ENCODE data around the gene DDR1. TPM values are rescaled to one million over a fixed set of nuclear protein-coding genes. Genes with fewer than 3 reads are reported as not detected.

The DDR1 gene
- total RNA-seq, 2 experiments from 2014 or later = 6.5 to 6.6 TPM

GRCh38 chr6:30940361-30940986 is 56.2 kb downstream of the DDR1 start, which contains the start of gene MUCL3:
Gene MUCL3, plus strand, starts transcription at chr6:30940973. Its CDS starts 27 bp downstream, at chr6:30941000.
- Mint-ChIP-seq H3K27me3 (peaks cover 53% of the 10 kb centered on the region), H3K4me1 (ENCODE audit: low read depth) (no peaks in the 10 kb centered on the region), H3K4me3 (no peak within 1 kb of the TSS), H3K36me3 (ENCODE audit: low read depth) (no peaks in the 10 kb centered on the region), H3K9me3 (no peaks in the 10 kb centered on the region), H3K27ac (no peak within 1 kb of the TSS)
- Histone ChIP-seq H3K4me3 (ENCODE audit: low read length) (no peak within 1 kb of the TSS), H3K9me3 (ENCODE audit: control insufficient read depth in 1 of 2, insufficient read depth in 1 of 2, low read length in 2 of 2) (peaks cover 0 to 3% of the 10 kb centered on the region in 2 experiments), H3K27ac (ENCODE audit: low read depth in 1 of 2, low read length in 2 of 2) (no peak within 1 kb of the TSS), H3K4me1 (ENCODE audit: insufficient read depth, low read length) (peaks cover 4% of the 10 kb centered on the region), H3K36me3 (ENCODE audit: insufficient read depth, low read length) (no peaks in the 10 kb centered on the region), H3K27me3 (ENCODE audit: control insufficient read depth in 1 of 2, insufficient read depth in 2 of 2, low read length in 2 of 2) (peaks cover 34 to 41% of the 10 kb centered on the region in 2 experiments)
- ChIA-PET POLR2A (interaction anchor here (0.6 kb wide), 1 partner anchor 335 kb away, joined by 3 read pairs; no protein-coding TSS in a partner anchor), CTCF (interaction anchor here (0.5 to 0.7 kb wide), 2 partner anchors 232 to 608 kb away, joined by 3 read pairs; no protein-coding TSS in a partner anchor)
- no peak for DNase-seq
- TF ChIP-seq, protein P1, sequence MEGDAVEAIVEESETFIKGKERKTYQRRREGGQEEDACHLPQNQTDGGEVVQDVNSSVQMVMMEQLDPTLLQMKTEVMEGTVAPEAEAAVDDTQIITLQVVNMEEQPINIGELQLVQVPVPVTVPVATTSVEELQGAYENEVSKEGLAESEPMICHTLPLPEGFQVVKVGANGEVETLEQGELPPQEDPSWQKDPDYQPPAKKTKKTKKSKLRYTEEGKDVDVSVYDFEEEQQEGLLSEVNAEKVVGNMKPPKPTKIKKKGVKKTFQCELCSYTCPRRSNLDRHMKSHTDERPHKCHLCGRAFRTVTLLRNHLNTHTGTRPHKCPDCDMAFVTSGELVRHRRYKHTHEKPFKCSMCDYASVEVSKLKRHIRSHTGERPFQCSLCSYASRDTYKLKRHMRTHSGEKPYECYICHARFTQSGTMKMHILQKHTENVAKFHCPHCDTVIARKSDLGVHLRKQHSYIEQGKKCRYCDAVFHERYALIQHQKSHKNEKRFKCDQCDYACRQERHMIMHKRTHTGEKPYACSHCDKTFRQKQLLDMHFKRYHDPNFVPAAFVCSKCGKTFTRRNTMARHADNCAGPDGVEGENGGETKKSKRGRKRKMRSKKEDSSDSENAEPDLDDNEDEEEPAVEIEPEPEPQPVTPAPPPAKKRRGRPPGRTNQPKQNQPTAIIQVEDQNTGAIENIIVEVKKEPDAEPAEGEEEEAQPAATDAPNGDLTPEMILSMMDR (IDR thresholded peaks at IDR 0.05) = no peak
- ATAC-seq (ENCODE audit: poor library complexity) = no peak
- intact Hi-C loops (cut with DNase I, micrococcal nuclease) = no loop called here

- POLR2A ChIA-PET = interaction anchor here (1.1 kb wide), 1 partner anchor 100 kb away, joined by 3 read pairs; no protein-coding TSS in a partner anchor
- H3K9me3 Mint-ChIP-seq = no peaks in the 10 kb centered on the region
- Histone ChIP-seq H3K36me3 (ENCODE audit: insufficient read depth, low read length) (no peaks in the 10 kb centered on the region), H3K9me3 (ENCODE audit: control insufficient read depth in 1 of 2, insufficient read depth in 1 of 2, low read length in 2 of 2) (peaks cover 0 to 3% of the 10 kb centered on the region in 2 experiments), H3K4me3 (ENCODE audit: low read length) (no peak overlapping the region), H3K4me1 (ENCODE audit: insufficient read depth, low read length) (peaks cover 4% of the 10 kb centered on the region), H3K27me3 (ENCODE audit: control insufficient read depth in 1 of 2, insufficient read depth in 2 of 2, low read length in 2 of 2) (peaks cover 38 to 46% of the 10 kb centered on the region in 2 experiments), H3K27ac (ENCODE audit: low read depth in 1 of 2, low read length in 2 of 2) (no peak overlapping the region)
- peak in 3 of 14 experiments; percentile 16 to 33 (median 18) for DNase-seq
- TF ChIP-seq, protein P1 (IDR thresholded peaks at IDR 0.05) = no peak
- peaks cover 71% of the 10 kb centered on the region for H3K27me3 Mint-ChIP-seq
- intact Hi-C loops (cut with DNase I, micrococcal nuclease) = no loop called here
- no peak for ATAC-seq (ENCODE audit: poor library complexity)
- no peaks in the 10 kb centered on the region for H3K4me1 Mint-ChIP-seq (ENCODE audit: low read depth)
- CTCF ChIA-PET = interaction anchor here (1.2 kb wide), 1 partner anchor 144 kb away, joined by 3 read pairs; no protein-coding TSS in a partner anchor
- H3K4me3 Mint-ChIP-seq = no peak overlapping the region
- H3K36me3 Mint-ChIP-seq (ENCODE audit: low read depth) = no peaks in the 10 kb centered on the region
- H3K27ac Mint-ChIP-seq = no peak overlapping the region
Measured at GRCh38 chr6:30942338-30943060, 58.2 kb downstream of the DDR1 start.

DNA sequence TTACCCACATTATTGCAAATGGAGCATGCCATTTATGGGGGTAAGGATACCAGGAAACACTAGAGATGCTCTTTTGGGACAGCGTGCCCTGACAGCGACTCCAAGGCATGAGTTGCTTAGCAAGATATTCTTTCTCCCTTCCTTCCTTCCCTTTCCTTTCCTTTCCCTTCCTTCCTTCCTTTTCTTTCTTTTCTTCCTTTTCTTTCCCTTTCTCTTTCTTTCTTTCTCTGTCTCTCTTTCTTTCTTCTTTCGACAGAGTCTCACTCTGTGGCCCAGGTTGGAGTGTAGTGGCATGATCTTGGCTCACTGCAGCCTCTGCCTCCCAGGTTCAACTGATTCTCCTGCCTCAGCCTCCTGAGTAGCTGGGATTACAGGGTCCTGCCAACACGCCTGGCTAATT is 59.7 kb downstream of the DDR1 start:
- Histone ChIP-seq H3K4me3 (ENCODE audit: low read length) (no peak overlapping the region), H3K27ac (ENCODE audit: low read depth in 1 of 2, low read length in 2 of 2) (no peak overlapping the region), H3K9me3 (ENCODE audit: control insufficient read depth in 1 of 2, insufficient read depth in 1 of 2, low read length in 2 of 2) (peaks cover 0 to 3% of the 10 kb centered on the region in 2 experiments), H3K27me3 (ENCODE audit: control insufficient read depth in 1 of 2, insufficient read depth in 2 of 2, low read length in 2 of 2) (peaks cover 38 to 46% of the 10 kb centered on the region in 2 experiments), H3K36me3 (ENCODE audit: insufficient read depth, low read length) (no peaks in the 10 kb centered on the region), H3K4me1 (ENCODE audit: insufficient read depth, low read length) (peaks cover 4% of the 10 kb centered on the region)
- CTCF ChIA-PET = no interaction called here
- Mint-ChIP-seq H3K9me3 (no peaks in the 10 kb centered on the region), H3K27me3 (peaks cover 80% of the 10 kb centered on the region), H3K4me1 (ENCODE audit: low read depth) (no peaks in the 10 kb centered on the region), H3K27ac (no peak overlapping the region), H3K4me3 (no peak overlapping the region), H3K36me3 (ENCODE audit: low read depth) (no peaks in the 10 kb centered on the region)
- TF ChIP-seq, protein P1 (IDR thresholded peaks at IDR 0.05) = no peak
- POLR2A ChIA-PET = no interaction called here
- intact Hi-C loops (cut with DNase I, micrococcal nuclease) = no loop called here
- DNase-seq (no peak), ATAC-seq (ENCODE audit: poor library complexity) (no peak)
